GM19397 (cell line): Measurements from ENCODE around the gene LSM10.
A peak's percentile ranks its signal among the peaks of the same experiment; 100 is the strongest.

Experiments
- ATAC-seq: cut with Tn5 transposase; IDR thresholded peaks from one replicate; pipeline ENCODE4 v1.9.1; 2021; ENCODE audit warnings: mild to moderate bottlenecking, moderate library complexity; ENCODE audit not compliant: unreplicated experiment

LSM10 gene

DNA sequence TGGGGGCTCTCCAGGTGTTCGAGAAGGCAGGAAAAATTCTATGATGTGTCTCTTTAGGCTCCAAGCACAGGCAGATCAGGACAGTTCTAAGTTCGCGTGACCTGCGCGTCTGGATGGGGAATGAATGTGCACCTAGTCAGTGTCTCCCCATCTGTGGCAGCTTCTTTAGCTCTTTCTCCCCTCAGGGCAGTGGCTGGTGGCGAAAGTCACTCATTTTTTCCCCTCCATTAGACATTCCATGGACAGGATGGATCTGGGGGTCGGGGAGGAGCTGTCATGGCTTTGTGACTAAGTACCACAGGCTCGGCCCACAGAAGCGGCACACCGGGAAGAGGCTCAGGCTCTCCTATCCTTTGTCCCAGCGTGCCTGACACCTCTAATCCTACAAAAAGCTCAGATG, 43.2 kb downstream of the LSM10 start:
- ATAC-seq, result no peak

DNA sequence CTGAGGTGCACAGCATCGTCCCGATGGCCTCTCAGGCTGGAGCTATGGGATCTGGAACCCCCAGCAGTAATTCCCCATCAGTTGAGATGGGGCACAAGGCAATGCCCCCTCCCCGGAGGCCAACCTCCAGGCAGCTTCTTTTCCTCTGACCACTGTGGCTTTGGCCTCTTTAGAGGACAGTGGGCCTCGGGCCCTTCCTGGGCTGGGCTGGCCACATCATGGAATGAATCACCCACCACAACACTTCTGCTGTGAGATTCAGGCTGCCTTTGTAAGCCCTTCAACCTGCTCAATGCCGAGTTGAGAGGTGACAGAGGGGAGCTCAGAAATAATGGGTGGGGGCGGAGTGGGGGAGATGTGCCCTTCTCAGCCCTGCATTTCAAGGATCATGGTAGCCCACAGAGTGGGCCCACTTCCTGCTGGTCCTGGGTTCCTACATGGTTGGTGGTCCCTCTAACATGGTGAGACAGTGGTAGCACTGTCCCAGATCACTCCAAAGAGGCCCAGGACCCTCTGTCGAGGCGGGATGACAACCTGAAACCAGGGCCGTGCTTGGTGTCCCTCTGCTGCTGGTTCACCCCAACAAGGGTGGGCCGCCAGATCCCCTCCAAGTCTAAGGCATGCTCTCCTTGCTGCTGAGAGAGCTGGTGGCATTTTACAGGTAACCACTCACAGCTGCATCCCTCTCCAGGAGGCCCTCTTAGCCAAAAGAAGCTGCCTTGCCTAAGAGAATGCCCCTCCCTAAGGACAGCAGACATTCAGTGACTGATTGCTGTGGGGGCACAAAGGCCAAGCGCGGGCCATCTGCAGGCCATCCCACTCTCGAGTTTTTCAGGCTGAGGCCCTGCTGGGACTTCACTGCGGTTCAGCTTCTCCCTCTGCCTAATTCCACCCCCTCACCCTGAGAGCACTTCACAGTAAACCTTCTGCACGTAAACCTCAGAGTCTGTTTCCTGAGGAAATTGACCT, 44.5 kb downstream of the LSM10 start:
- no peak for ATAC-seq

DNA sequence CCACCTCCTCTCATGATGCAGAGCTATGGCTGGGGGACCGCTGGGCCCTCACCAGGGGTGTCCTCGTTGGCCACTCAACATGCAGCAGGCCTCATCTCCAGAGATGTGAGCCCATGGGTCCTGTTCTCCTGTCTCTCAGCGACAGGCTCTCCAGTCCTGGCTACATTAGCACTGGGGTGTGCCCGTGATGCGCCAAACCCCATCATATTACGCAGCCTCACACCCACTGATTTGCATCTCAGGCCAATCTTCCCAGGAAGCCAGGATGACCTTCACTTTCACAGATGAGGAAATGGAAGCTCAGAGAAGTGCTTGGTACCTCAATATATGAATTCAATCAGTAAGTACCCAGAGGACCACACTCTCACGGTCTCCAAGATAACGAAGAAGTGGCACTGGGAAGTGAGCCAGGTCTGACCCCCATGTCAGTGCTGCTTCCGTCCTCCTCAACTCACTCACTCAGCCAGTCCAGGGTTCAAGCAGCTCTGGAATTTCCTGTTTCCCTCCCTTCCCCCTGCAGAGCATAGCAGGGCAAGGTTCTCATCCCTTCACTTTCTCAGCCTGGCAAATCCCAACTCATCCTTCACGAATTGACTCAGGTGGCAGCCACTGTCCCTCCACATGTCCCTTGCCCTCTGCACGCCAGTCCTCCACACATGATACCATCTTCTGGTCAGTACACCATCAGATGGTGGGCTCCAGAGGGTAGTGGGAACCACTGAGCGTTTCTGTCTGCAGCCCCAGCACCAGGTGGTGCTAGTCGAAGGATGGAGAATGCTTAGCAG, 45.4 kb downstream of the LSM10 start:
- ATAC-seq, result no peak

DNA sequence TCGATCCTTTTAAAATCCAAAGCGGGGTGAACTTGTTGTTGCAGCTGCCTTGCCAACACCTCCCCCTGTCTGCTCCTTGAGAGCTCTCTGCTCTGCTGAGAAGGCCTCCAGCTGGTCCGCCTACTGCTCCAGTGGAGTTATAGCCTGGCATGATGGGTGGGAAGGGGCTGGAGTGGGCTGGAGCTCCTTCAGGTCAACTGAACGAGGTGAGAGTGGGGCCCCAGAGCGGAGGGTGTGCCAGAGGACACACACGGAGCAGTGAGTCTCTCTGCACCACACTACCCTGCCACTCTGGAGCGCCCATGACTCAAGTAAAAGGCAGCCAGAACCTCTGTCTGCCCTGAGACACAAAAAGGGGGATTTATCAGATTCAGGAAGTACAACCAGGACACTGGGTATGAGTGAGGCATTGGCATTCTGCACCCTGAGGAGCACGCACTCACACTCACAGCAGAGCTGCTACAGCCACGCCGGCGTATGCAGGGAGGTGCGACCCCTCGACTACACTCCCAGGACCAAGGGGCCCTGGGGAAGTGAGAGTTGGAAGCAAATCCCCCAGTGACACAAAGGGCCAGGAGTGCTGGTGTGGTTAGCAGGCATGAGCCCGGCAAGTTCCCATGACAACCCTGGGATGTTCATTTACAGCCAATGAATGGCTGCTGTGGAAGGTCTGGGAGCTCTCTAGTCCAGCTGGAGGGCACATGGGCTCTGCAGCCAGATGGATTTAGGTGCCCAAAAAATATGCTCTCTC, 46.3 kb downstream of the LSM10 start:
- ATAC-seq, result no peak

DNA sequence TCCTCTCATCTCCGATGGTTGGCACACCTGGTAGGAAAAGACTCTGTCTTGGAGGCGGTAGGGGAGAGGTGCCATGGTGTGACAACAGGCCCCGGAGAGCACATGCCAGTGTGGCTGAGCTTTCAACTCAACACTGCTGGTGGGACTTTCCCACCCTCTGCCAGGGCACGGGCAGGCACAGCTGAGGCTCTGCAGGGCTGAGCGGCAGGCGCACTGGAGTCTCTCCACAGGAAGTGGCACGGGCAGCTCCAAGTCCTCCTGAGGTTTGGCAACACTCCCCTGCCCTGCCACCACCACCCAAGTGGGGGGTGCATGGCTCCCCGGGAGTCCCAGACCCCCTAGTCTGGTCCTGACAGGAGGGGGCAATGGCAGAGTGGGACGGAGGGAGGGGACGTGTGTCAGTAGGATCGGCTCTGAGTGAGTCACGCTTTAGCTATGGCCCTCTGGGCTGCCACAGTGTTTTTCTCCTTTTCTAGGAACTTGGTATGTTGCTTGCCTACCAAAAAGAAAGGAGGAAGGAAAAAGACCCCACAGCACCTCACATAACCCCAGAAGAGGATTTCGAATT, 47.0 kb downstream of the LSM10 start:
- ATAC-seq, result no peak

DNA sequence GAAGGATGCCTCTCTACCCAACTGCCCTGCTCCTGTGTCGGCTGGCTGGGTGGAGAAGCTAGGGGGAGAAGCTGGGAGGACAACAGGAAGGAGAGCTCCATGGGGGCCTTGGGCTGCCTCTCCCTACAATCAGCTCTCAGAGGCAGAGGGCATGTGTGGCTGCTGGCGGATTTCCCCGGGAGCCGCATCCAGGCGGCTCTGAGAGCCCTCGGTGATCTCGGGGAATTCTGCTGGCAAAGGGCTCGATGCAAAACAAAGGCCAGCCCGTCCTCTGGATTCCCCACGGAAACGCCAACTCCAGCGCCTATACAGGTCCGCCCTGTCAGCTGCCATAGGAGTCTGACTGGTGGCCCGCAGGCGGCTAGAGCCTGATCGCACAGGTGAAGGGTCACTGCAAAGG, 47.9 kb downstream of the LSM10 start:
- no peak for ATAC-seq

DNA sequence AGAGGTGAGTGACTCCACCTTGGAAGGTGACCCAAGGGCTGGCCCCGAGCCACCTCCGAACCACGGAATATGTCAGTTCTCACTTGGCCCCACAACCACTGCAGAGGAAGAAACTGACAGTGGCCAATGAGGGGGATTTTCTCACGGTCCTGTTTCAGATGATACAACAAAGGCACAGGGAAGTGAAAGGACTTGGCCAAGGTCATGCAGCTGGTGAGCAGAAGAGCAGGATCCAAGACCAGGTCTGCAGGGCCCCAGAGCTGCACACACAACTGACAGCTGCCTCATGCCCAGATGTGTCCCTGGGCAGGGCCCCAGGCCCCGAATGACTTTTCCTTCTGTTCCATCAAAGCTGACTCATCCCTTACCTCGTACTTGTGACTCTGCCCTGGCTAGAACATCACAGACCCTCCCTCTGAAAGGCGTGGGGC, 48.5 kb downstream of the LSM10 start:
- ATAC-seq, result peak; percentile 50

DNA sequence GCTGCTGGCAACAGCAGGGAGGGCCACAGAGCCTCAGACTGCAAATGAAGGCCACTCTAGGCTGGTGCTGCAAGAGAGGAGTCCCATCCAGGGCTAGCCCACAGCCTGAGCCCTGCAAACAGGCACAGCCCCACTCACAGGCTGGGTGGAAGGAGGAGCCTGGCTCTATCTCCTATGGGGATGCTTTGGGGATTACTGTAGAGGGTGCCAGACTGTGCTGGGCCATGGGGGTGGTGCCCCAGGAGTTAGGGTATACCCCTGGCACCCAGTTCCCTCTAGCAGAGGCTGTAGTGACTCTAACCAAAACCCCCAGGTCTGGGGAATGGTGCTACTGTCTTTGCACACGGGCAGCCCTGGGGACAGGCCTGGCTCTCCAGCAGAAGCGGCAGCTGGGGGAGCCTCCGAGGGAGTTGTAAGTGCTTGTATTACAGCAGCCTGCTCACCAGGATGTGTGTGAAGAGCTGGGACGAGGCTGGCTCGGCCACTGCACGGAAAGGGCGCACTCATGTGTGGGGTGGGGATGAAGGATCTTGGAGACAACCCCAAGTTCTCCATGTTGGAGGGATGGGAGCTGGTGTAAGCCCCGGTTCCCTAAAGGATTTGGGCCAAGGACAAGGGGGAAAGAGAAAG, 50.9 kb downstream of the LSM10 start:
- ATAC-seq, result no peak

DNA sequence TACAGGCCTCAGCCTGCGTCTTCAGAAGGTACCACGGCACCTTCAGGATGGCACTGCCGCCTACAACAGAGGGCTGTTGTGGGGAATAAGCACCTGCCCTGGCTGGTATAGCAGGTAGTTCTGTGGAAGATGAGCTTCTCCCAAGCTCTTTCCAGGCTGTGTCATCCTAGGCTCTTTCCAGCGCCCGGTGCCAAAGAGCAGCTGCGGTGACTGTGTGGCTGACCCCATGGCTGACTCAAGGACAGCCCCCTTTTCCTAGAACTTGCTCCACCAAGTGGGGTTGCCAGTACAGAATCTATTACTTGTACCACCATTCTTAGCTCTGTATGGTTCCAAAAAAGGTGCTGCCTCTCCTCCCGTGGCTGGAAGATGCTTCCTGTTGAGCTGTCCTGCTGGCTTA, 52.4 kb downstream of the LSM10 start:
- ATAC-seq, result no peak

DNA sequence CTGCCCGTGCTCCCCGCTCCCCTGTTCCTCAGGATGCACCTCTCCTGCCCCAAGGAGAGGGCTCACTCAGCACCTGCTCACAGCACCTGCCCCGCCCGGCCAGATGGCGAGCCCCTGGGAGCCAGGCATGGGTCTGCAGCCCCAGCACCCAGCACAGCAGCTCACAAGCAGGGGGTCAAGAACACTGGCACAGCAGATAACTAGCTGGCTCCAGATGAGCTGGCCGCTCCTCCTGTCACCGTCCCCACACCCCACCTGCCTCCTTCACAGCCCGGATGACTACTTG, 53.4 kb downstream of the LSM10 start:
- ATAC-seq, result no peak

DNA sequence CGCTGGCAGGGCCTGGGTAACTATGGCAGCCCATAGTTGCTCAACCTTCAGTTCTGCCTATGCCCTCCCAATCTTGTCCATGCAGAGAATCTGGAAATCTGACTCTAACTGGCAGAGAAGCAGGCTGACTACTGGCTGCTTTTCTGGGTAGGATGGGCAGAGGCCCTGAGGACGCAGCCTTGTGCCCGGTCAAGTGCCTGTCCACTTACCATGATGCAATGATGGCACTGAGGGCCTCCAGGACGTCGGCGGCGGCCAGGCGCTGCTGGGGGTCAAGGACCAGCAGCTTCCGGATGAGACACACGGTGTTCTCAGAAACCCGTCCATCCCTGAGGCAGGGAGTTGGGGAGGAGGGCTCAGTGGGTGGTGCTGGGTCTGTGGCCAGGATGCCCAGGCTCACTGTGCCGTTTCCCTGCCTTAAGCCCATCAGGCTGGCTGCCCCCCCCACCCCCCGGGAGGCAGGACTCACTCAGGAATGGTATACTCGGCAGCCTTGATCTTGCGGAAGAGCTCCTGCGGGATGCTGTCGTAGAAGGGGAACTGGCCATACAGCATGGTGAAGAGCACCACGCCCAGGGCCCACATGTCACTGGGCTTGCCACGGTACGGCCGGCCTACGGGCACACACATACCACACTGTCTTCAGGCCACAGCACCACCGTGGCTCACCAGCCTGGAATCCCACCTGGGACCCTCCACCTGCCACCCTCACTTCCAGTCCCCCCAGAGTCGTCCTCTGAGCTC, 53.9 kb downstream of the LSM10 start:
- ATAC-seq, result no peak
